GM19351 (cell line): ENCODE data around the gene IQSEC3.
"Not testable (repeated sequence)": the region's sequence is repeated elsewhere in the genome, so short reads cannot be mapped to it uniquely, and the experiment has no call there.

ENCODE experiments used
- ATAC-seq: cut with Tn5 transposase; IDR thresholded peaks from one replicate; pipeline ENCODE4 v1.9.1; 2021; ENCODE audit warnings: mild to moderate bottlenecking, moderate library complexity; ENCODE audit not compliant: unreplicated experiment

The IQSEC3 gene

DNA sequence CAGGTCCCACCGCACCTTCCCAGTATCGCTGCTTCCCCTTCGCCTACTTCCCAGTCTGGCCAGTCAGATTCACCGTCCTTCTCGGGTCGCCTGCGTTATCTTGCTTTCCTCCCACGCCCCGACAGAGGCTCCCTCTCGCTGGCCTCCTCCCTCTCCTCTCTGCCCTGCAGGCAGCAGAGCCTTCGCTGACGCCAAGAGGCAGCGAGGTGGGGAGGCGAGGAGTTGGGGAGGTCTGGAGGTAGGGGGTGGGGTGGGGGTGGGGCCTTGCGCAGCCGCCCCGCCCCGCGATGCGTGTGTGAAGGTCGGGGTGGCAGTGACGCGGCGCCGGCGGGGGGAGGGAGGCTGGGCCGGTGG is at the start of gene IQSEC3:
Gene IQSEC3 (plus strand): TSS at position 340 of the 354 bp plus-strand sequence. CDS start 116 bp downstream, outside the sequence.
- not testable (repeated sequence) for ATAC-seq

GRCh38 chr12:17370-18340 is 48.9 kb upstream of the IQSEC3 start:
- not testable (repeated sequence) for ATAC-seq

GRCh38 chr12:18821-19567 is 47.6 kb upstream of the IQSEC3 start:
- ATAC-seq, result not testable (repeated sequence)

- ATAC-seq, result not testable (repeated sequence)
These were observed 46.7 kb upstream of the IQSEC3 start for GRCh38 chr12:19906-20305.

GRCh38 chr12:20757-21156 is 45.8 kb upstream of the IQSEC3 start:
- no peak for ATAC-seq

- ATAC-seq, result peak; percentile 81
These were observed 45.0 kb upstream of the IQSEC3 start for GRCh38 chr12:21301-22189.

GRCh38 chr12:22190-22529 is 44.4 kb upstream of the IQSEC3 start:
- no peak for ATAC-seq

DNA sequence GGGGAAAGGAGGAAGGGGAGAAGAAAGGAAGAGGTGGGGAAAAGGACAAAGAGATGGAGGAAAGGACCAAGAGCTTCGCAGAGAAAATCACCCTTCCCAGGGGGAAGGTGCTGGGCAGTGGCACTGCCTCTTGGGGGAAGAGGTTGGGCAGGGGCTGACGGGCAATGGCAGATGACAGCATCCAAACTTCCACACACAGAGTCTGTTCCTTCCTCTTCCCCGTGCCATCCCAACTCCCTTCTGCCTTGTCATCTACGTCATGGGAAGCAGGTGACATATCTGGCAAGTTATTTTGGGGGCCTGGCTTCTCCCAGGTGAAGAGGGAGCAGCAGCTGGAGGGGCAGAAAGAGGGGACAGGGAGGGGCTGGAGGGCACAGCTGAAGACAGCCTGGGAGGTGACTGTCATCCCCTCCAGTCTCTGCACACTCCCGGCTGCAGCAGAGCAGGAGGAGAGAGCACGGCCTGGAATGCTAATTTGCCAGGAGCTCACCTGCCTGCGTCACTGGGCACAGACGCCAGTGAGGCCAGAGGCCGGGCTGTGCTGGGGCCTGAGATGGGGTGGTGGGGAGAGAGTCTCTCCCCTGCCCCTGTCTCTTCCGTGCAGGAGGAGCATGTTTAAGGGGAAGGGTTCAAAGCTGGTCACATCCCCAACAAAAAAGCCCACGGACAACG is 43.9 kb upstream of the IQSEC3 start:
- ATAC-seq, result no peak

DNA sequence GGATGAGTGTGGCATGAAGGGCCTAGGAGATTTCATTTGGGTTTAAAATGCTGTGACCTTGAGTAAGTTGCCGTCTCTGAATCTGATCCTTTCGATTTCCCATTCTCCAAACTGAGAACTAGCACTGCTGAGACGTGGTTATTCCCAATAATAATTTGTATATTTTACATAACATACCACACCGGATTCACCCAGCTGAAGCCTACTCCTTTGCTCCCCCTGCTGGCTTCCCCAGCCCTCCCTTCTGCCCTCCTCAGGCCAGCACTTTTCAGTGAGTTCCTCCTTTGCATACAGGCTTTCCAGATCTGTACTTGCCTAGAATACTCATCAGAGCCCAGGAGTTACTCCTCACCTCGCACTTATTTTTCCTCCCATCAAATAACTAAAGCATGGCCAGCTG is 38.7 kb upstream of the IQSEC3 start:
- ATAC-seq, result not testable (repeated sequence)

DNA sequence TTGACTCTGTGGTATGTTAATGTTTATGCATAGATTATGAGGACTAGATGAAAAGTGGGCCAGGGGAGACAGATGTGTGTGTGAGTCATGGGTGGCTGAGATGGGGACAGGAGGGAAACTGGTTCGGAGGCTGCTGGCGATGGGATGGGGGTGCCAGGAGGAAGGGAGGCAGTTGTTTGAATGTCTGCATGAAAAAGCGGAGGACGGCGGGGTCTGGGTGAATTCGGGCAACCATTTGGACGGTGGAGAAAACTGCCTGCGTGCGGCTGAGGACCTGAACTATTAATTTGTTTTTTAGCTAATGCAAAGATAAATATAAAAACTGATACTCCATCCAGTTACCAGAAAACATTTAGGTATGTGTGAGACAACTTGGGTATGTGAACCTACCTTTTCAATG is 27.8 kb upstream of the IQSEC3 start:
- not testable (repeated sequence) for ATAC-seq

DNA sequence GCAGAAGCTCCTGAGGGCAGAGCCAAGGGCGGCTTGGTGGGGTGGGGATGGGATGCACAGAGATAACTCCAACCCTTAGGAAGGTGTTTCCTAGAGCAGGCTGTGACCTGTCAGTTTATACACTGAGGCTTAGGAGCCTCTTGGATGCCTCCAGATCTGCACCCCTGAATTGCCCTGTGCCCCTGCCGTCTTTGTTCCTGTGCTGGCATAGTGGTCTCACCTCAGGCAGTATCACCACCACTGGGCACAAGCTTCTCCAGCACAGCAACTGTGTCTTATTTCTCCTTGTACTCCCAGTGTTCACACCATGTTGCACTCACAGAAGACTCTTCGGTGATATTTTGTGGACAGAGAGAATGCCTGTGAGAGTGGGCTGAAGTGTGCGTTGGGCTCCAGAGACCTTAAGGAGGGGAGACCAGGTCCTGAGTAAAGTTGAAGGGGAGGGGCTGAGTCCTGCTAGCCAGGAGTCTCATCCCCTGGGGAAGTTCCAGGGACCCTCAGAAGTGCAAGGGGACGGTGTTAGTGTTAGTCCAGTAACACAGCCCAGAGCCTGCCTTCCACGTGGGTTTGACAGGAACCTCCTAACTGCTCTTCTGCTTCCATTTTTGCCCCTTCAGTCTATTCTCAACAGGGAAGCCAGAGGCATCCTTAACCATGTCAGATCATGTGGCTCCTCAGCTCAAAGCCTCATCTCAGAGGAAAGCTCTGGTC is 26.9 kb upstream of the IQSEC3 start:
- ATAC-seq, result not testable (repeated sequence)

GRCh38 chr12:44352-44751 is 22.2 kb upstream of the IQSEC3 start:
- not testable (repeated sequence) for ATAC-seq

DNA sequence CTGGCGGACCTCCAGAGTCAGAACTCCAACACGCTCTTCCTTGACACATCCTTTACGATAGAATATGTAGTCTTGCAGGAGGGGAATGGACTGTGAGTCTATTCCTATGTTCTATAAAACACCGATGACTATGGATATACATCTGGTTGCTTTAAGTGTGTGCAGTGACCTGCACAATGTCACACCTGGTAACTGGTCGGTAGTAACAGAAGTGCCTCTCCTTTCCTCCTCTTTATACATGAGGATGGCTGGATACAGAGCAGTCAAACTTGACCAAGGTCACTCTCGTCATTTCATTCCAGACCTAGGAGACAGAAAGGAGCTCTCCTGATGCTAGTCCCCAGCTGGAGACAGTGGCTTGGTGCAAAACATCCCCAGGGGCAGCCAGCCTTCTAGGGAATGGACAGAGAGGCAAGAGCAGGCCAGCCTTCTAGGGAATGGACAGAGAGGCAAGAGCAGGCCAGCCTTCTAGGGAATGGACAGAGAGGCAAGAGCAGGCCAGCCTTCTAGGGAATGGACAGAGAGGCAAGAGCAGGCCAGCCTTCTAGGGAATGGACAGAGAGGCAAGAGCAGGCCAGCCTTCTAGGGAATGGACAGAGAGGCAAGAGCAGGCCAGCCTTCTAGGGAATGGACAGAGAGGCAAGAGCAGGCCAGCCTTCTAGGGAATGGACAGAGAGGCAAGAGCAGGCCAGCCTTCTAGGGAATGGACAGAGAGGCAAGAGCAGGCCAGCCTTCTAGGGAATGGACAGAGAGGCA is 21.2 kb upstream of the IQSEC3 start:
- not testable (repeated sequence) for ATAC-seq

DNA sequence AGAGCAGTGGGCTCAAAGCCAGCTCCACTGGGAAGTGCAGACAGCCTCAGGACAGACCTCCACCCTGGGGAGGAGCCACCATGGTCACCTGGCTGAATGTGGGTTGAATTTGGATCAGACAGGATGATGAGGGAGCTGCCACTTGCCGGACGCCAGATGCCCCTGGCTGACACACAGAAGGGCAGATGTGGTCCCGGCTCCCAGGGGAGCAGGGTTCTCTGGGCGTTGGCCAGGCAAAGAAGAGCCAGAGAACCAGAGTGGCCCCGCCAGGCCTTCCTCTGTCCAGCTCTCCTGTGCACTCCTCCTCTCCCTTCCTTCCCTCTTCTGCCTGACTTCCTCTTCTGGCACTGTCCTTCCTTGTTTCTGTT is 20.6 kb upstream of the IQSEC3 start:
- not testable (repeated sequence) for ATAC-seq

DNA sequence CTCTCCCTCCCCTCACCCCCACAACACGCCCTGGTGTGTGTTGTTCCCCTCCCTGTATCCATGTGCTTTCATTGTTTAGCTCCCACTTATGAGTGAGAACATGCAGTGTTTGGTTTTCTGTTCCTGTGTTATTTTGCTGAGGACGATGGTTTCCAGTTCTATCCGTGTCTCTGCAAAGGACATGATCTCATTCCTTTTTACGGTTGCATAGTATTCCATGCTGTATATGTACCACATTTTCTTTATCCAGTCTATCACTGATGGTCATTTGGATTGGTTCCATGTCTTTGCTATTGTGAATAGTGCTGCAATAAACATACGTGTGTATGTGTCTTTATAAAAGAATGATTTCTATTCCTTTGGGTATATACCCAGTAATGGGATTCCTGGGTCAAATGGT is 20.0 kb upstream of the IQSEC3 start:
- not testable (repeated sequence) for ATAC-seq

DNA sequence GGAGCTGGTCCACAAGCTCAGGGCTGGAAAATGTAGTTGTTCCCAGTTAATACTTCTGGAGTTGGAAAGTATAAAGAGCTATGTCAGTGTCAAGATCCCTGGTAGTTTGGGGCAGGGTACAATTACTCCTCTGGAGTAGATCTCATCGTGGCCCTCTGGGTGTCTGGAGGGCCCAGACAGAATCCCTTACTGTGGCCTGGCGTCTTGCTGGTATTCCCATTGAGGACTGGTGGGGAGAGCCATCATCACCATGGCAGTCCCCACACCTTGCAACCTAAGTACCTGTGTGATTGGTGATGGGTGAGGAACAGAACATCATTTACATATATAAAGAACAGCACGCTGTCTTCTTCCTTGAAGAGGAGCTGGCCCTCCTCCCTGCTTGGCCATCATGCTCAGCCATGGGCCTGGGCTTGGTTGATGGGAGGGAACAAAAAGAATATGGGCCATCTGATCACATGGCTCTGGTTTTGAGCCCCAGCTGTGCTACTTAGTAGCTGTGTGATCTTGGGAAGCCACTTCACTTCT is 18.8 kb upstream of the IQSEC3 start:
- not testable (repeated sequence) for ATAC-seq

- ATAC-seq, result not testable (repeated sequence)
These were observed 17.4 kb upstream of the IQSEC3 start for GRCh38 chr12:49149-49548.

DNA sequence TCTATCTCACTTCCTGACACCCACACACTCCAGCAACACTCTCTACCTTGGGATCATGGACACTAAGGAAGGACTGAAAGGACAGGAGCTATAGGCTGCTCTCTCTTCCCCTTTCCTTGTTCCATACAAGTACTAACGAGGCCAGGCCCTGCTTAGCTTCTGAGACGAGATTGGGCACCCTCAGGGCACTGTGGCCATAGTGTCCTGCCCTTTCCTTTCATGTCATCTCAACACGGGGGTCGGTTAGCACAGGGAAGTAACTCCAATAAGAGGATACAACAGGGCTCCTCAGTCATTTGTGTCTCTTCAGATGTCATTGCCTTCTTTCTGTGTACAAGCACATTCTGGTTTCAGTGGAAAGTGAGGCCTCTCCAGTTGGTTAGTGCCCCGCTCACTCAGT is 15.5 kb upstream of the IQSEC3 start:
- ATAC-seq, result not testable (repeated sequence)

DNA sequence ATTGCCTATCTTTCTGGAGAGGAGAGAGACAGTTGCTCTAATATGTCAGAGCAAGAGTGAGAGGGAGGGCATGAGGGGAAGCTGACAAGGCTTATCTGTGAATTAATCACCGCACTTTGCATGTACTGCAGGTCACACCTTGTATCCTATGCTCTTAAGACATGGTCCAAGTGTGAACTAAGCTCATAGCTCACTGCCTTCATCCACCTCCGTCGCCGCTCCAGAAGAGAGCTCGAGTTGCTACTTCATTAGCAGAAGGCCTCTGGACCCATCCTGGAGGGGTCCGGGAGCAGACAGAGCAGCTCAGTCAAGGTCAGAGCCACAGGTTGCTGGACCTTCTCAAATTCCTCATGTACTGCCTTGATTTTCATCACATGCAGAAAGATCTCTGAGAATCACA is 14.6 kb upstream of the IQSEC3 start:
- ATAC-seq, result not testable (repeated sequence)
